Measurements from ENCODE around the gene BAIAP3.

BAIAP3 gene

DNA sequence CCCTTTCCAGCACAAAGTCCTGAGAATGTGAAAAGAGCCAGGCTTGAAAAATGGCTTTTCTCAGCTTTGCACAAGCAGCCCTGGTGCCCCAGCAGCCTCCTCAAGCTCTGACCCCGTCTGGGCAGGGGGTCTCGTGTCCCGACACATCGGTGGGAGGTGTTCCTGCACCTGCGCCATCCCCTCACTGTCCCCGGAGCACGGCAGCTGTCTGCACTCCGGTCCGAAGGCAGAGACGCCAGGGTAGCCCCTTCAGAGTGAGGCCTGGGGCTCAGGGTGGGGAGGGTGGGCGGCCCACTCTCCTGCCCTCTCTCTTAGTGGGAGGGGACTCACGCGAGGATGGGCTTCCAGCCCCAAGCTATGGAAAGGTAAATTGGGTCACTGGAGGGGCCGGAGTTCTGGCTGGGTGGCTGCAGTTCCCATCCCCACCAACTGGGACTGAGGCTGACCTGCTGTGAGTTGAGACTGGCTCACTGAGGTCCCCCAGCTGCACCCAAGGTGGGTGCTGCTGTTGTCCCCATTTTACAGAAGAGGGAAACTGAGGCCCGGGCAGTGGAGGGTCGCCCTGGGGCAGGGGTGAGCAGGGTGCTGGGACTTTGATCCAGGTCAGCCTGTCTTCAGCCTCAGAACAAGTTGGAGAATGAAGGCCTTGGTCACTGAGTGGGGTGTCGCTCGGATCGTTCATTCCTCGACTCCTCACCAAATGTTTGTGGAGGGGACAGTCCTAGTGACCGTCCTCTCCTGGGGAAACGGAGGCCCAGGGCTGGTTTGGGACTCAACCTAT, 2.3 kb upstream of the BAIAP3 start:
- in situ Hi-C loops (cut with MboI; ENCODE audit: low sequenced_read_pairs): no loop called here

DNA sequence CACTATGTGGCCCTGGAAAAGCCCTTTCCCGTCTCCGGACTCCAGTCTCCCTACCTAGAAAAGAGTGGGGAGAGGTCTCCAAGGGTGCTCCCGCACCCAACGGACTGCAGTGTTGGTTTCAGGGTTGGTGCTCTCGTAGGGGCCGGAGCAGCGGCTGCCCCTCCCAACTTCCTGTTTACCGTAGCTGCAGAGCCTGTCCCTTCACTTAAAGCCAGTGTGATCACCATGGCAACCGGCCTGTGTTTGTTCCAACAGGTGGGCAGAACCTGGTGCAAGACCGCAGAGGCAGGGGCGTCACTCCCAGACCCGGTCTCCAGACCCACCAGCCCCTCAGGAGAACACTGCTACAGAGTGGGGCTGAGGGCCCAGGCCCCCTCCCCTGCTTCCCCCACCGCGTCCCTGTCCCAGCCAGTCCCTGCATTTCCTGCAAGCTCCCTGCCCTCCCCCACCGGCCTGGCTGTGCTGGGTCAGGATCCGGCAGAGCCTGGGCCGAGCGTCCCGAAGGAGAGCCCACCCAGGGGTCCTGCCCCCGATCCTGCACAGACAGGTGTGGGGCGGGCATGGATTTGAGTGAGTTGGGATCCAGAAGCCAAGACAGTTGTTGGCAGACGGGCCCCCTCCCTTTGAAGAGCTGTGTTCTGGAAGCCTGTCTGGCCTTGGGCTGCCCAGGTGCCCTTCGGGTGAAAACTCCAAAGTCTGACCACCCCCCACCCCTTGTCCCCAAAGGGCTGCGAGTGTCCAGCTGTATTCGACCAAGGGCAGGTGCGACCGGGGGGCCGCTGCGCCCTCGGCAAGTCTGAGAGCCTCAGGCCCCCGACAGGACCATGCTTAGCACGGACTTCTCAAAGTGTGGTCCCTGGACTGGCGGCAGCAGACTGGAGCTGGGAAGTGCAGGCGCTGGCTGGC, 1.5 kb upstream of the BAIAP3 start:
- in situ Hi-C loops (cut with MboI; ENCODE audit: low sequenced_read_pairs): no loop called here

DNA sequence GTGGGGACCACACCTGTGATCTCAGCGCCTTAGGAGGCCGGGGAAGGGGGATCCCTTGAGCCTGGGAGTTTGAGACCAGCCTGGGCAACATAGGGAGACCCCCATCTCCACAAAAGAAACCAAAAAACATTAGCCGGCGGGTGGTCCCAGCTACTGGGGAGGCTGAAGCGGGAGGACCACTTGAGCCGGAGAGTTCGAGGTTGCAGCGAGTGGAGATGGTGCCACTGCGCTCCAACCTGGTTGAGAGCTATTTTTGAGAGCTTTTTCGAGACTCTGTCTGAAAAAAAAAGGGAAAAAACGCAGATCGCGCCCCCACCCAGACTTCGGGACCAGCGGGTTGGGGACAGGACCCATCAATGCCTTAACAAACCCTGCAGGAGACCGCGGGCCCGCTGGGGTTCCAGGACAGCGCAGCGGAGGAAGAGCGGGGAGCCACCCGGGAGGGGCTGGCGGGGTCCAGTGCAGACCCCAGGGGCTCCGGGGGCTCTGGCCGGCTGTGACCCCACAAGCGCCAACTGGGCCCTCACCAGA, 762 bp upstream of the BAIAP3 start:
- in situ Hi-C loops (cut with MboI; ENCODE audit: low sequenced_read_pairs): no loop called here

DNA sequence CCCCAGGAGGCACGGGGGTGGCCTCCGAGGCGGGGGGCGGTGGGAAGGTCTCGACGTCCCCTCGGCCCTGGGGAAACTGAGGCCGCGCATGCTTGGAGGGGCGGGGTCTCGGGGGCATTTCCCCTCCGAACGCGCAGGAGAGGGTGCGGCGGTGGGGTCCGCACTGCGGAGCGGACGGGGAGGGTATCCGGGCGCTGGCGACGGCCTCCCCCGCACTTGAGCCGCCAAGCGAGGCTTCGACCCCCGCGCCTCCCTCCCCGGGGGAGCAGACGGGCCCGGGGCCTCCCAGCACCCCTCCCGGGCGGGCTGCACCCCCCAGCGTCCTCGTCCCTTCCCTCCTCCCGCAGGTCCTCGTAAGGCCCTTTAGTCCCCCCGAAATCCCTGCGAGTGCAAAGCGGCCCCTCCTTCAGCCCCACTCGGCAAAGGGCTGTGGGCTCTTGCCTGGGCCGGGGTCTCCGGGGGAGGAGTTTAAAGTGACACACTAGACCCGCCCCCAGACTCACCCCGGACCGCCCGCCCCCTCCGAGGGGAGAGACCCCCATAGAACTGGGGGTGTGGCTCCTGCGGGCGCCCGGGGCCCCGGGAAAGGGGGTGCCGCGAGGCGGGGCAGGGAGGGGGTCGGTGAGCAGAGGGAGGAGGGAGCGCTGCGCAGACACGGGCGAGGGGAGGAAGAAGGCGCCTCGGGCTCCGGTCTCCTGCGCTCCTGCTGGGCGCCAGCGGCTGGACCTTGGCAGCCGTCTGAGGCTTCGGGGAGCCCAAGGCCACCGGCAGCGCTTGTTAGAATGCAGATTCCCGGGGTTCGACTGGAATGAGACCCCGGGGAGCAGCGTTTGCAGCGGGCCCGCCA, 632 bp downstream of the BAIAP3 start:
- in situ Hi-C loops (cut with MboI; ENCODE audit: low sequenced_read_pairs): no loop called here

GRCh38 chr16:1334739-1335138, 1.3 kb downstream of the BAIAP3 start:
- in situ Hi-C loops (cut with MboI; ENCODE audit: low sequenced_read_pairs): no loop called here

DNA sequence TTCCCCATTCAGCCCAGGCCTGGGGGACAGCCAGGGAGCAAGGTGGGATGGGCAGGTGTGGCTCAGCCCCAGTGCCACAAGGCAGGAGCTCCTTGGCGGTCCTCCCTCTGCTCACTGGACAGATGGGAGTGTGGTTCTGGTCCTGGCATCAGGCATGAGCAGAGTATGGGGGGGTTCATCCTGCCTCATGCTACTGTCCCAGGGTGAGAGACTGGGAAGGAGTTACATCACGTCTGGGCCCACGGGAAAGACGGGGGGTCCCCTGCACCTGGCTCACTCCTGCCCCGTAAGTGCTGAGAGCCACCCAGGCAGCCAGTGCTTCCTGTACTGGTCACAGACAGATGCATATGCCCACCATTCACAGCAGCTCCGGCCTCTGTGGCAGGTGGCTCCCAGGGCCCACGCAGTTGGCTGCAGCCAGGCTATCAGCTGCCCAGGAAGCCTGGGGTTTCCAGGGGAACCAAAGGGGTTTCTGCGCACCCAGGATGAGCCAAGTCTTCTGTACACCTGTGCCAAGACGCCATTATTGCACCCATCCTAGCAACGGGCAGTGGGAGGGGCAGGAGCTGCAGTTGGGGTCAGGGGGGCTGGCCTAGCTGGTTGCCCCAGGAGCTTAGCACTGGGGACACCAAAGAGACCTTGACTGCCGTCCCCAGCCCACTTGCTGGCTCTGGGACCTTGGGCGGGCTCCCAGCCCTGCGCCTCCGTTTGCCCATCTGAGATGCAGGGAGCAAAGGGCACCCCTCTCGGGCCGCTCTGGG, 1.9 kb downstream of the BAIAP3 start:
- in situ Hi-C loops (cut with MboI; ENCODE audit: low sequenced_read_pairs): no loop called here

DNA sequence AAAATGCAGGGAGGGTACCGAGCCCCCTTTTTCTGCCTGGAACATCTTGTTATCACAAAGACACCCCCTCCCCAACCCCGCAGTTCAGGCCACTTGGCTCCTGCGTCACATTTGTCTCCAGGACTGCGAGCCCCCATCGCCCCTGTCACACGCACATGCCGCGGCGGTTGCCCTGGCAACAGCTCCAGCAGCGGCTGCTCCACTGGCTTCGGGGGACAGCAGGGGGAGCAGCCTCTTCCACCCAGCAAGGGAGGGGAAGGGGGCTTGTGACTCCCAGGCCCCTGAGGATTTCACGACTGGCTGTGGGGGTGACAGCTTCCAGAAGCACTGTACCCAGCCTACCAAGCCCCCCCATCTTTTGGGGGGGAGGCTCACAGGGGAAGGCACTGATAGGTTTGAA, 2.6 kb downstream of the BAIAP3 start:
- in situ Hi-C loops (cut with MboI; ENCODE audit: low sequenced_read_pairs): no loop called here

DNA sequence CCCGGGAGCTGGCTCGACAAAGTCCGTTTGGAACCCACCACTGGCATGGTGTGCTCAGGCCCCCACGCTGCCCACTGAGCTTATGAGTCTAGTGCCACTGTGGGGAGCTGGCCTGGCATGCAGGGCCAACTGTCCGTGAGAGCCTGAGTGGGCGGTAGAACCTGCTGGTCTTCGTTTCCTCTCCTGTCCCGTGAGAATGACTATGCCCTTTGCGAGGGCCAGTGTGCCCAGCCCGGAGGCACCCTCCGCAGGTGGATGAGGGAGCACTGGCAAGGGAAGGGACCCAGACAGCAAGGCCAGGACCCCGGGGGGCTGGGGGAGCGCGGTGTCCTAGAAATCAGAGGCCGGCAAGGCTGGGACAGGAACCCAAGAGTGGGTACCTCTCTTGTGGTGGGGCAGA, 3.2 kb downstream of the BAIAP3 start:
- in situ Hi-C loops (cut with MboI; ENCODE audit: low sequenced_read_pairs): no loop called here

- in situ Hi-C loops (cut with MboI; ENCODE audit: low sequenced_read_pairs): no loop called here
These were observed 4.0 kb downstream of the BAIAP3 start for GRCh38 chr16:1337486-1337885.

- in situ Hi-C loops (cut with MboI; ENCODE audit: low sequenced_read_pairs): no loop called here
These were observed 4.8 kb downstream of the BAIAP3 start for GRCh38 chr16:1338119-1338730.

DNA sequence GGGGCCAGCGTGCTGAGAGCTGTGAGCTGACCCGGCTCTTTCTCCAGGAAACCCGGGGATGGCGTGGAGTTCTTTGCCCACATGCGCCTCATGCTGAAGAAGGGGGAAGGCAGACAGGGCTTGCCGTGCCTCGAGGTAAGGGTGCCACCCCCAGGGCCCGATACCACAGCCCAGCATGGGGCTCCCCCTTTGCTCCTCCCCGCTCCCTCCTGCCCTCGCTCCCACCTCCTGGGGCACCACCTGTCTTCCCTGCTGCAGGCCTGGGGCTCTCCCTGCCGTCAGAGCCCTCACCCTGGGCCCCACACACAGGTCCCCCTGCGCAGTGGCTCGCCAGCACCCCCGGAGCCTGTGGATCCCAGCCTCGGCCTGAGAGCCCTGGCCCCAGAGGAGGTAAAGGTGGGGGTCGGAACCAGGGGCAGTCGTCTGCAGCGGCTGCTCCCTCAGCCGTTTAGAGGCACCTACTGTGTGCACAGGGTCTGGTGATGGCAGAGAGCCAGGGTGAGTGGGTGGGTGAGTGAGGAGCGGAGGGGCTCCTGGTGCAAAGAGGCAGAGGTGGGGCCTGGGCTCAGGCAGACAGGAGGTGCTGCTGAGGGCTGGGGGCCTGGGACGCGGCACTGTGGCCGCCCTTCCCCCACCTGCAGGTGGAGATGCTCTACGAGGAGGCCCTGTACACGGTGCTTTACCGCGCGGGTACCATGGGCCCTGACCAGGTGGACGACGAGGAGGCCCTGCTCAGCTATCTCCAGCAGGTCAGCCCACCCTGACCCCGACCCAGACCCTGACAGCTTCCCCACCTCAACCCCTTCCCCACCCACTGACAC, 5.6 kb downstream of the BAIAP3 start:
- in situ Hi-C loops (cut with MboI; ENCODE audit: low sequenced_read_pairs): no loop called here

- in situ Hi-C loops (cut with MboI; ENCODE audit: low sequenced_read_pairs): no loop called here
These were observed 7.5 kb downstream of the BAIAP3 start for GRCh38 chr16:1340730-1341494.

GRCh38 chr16:1341495-1342420, 8.3 kb downstream of the BAIAP3 start:
- in situ Hi-C loops (cut with MboI; ENCODE audit: low sequenced_read_pairs): no loop called here

GRCh38 chr16:1342526-1343427, 9.3 kb downstream of the BAIAP3 start:
- in situ Hi-C loops (cut with MboI; ENCODE audit: low sequenced_read_pairs): no loop called here

- in situ Hi-C loops (cut with MboI; ENCODE audit: low sequenced_read_pairs): no loop called here
These were observed 10.2 kb downstream of the BAIAP3 start for GRCh38 chr16:1343428-1344242.

Data from HL-60/S4 treated with phorbol 12-myristate 13-acetate at 8.2 ng/mL for 4 days and 3 days (cell line).